Upper lobe of left lung (tissue), 6 donors: ENCODE results near the gene DUSP18. TPM values are rescaled to one million over a fixed set of nuclear protein-coding genes. Genes with fewer than 3 reads are reported as not detected.
A peak's percentile ranks its signal among the peaks of the same experiment; 100 is the strongest.

Experiments used
- ATAC-seq, 2 donors: fragments of 200-7000 bp; cut with Tn5 transposase; one replicate each; pipeline ENCODE4 v1.9.1; 2022; ENCODE audit warnings: mild to moderate bottlenecking in 2 of 2, moderate library complexity in 2 of 2; ENCODE audit not compliant: low FRiP score in 2 of 2
- DNase-seq, 2 donors: peaks; one replicate each; pipeline ENCODE4 v3.0.0-alpha.2; 2019 to 2020
- H3K27ac ChIP-seq, 4 donors: fragments of 200-600 bp; sonication (generic); one replicate each; pipeline ENCODE4 v1.5.1; 2016 to 2019
- H3K27me3 ChIP-seq, 4 donors: fragments of 200-600 bp; sonication (generic); one replicate each; pipeline ENCODE4 v1.5.1; 2017 to 2019
- H3K36me3 ChIP-seq, 4 donors: fragments of 200-600 bp; sonication (generic); one replicate each; pipeline ENCODE4 v1.5.1; 2016 to 2019
- H3K4me1 ChIP-seq, 4 donors: fragments of 200-600 bp; sonication (generic); one replicate each; pipeline ENCODE4 v1.5.1; 2018 to 2019
- H3K4me3 ChIP-seq, 4 donors: fragments of 200-600 bp; sonication (generic); one replicate each; pipeline ENCODE4 v1.5.1; 2017 to 2019; ENCODE audit warnings: mild to moderate bottlenecking in 2 of 4, moderate library complexity in 1 of 4
- H3K9me3 ChIP-seq, 4 donors: fragments of 200-600 bp; sonication (generic); one replicate each; pipeline ENCODE4 v1.5.1; 2018 to 2019
- CTCF ChIP-seq, 6 experiments: fragments of 450-650 bp in 4 of 6; fragments of 200-600 bp in 2 of 6; sonication (generic) in 2 of 6; IDR thresholded peaks; one replicate each; pipeline ENCODE4 v1.5.1; 2016 to 2019; ENCODE audit warnings: antibody characterized with exemption in 6 of 6
- EP300 ChIP-seq, 4 donors: sonication (generic); formaldehyde crosslinking; IDR thresholded peaks; one replicate each; pipeline ENCODE4 v1.5.1; 2017; ENCODE audit warnings: antibody characterized with exemption in 4 of 4, control low read depth in 2 of 4
- POLR2A ChIP-seq, 4 donors: fragments of 450-650 bp; IDR thresholded peaks; one replicate each; pipeline ENCODE4 v1.5.1; 2016 to 2017; ENCODE audit warnings: antibody characterized with exemption in 4 of 4, mild to moderate bottlenecking in 2 of 4
- POLR2AphosphoS5 ChIP-seq, 2 donors: sonication (generic); formaldehyde crosslinking; IDR thresholded peaks; one replicate each; pipeline ENCODE4 v1.5.1; 2017; ENCODE audit warnings: antibody characterized with exemption in 2 of 2
- WGBS, 2 donors: methylation state at CpG; one replicate each; pipeline ENCODE4 v1.1.5; 2017 to 2018; 5-methylcytosine and 5-hydroxymethylcytosine counted together
- total RNA-seq, 6 donors: library from RNA; depleted of rRNA in 4 of 6; stranded (reverse); fragments of >200 nt in 4 of 6; gene quantifications; one replicate each; pipeline versions ENCODE4 v1.1.0 to v1.2.1, GENCODE V29; 2016 to 2021
- donor health status: DM: no; HTN: no; CAD: no; lungs with moderate emphysema.
- donor health status: DM: no; HTN: yes; CAD: no; lungs with severe emphysema.

DUSP18 gene
- total RNA-seq, 6 donors from 2014 or later, result 13.0 to 40.9 (median 29.4) TPM

- 78 to 89% methylated on average over 3 of the region's 3 CpGs for WGBS, 2 donors
- Histone ChIP-seq H3K36me3 (peaks cover 0 to 5% (median 0%) of the 10 kb centered on the region in 4 donors), H3K27me3 (no peaks in the 10 kb centered on the region), H3K27ac (no peak overlapping the region), H3K4me3 (no peak overlapping the region), H3K9me3 (no peaks in the 10 kb centered on the region), H3K4me1 (peaks cover 0 to 5% (median 4%) of the 10 kb centered on the region in 4 donors)
- no peak for TF ChIP-seq POLR2A (IDR thresholded peaks at IDR 0.05)
- no peak for TF ChIP-seq CTCF (IDR thresholded peaks at IDR 0.05)
- TF ChIP-seq POLR2AphosphoS5 (IDR thresholded peaks at IDR 0.05), result no peak
- TF ChIP-seq EP300 (IDR thresholded peaks at IDR 0.05), result no peak
- DNase-seq (no peak), ATAC-seq (no peak)
Measured at GRCh38 chr22:30655532-30655931, 12.1 kb downstream of the DUSP18 start.

- Histone ChIP-seq H3K9me3 (no peaks in the 10 kb centered on the region), H3K4me1 (peaks cover 0 to 8% (median 7%) of the 10 kb centered on the region in 4 donors), H3K27ac (no peak overlapping the region), H3K4me3 (no peak overlapping the region), H3K36me3 (peaks cover 0 to 5% (median 0%) of the 10 kb centered on the region in 4 donors), H3K27me3 (no peaks in the 10 kb centered on the region)
- ATAC-seq (no peak), DNase-seq (peak in 1 of 2 donors; percentile 59)
- WGBS, 2 donors, result 97 to 100% methylated on average over 1 to 14 of the region's 14 CpGs
- TF ChIP-seq POLR2A (IDR thresholded peaks at IDR 0.05) (no peak), EP300 (IDR thresholded peaks at IDR 0.05) (no peak), POLR2AphosphoS5 (IDR thresholded peaks at IDR 0.05) (no peak), CTCF (IDR thresholded peaks at IDR 0.05) (no peak)
Measured at GRCh38 chr22:30654361-30654760, 13.3 kb downstream of the DUSP18 start.

GRCh38 chr22:30652852-30653251, 14.8 kb downstream of the DUSP18 start:
- DNase-seq (no peak), ATAC-seq (no peak)
- TF ChIP-seq POLR2A (IDR thresholded peaks at IDR 0.05) (no peak), EP300 (IDR thresholded peaks at IDR 0.05) (no peak), POLR2AphosphoS5 (IDR thresholded peaks at IDR 0.05) (no peak), CTCF (IDR thresholded peaks at IDR 0.05) (no peak)
- no peaks in the 10 kb centered on the region for H3K9me3 ChIP-seq
- 87 to 95% methylated on average over 2 of the region's 2 CpGs for WGBS, 2 donors
- no peak overlapping the region for H3K4me3 ChIP-seq
- H3K36me3 ChIP-seq, result peaks cover 0 to 5% (median 0%) of the 10 kb centered on the region in 4 donors
- H3K27me3 ChIP-seq, result no peaks in the 10 kb centered on the region
- H3K4me1 ChIP-seq, result peaks cover 0 to 10% (median 7%) of the 10 kb centered on the region in 4 donors
- H3K27ac ChIP-seq, result no peak overlapping the region

- DNase-seq (no peak), ATAC-seq (peak in 1 of 2 donors; percentile 9)
- H3K27ac ChIP-seq, result no peak overlapping the region
- 40 to 69% methylated on average over 3 to 5 of the region's 5 CpGs for WGBS, 2 donors
- H3K27me3 ChIP-seq, result no peaks in the 10 kb centered on the region
- peaks cover 0 to 5% (median 2%) of the 10 kb centered on the region in 4 donors for H3K36me3 ChIP-seq
- TF ChIP-seq EP300 (IDR thresholded peaks at IDR 0.05), result no peak
- TF ChIP-seq POLR2AphosphoS5 (IDR thresholded peaks at IDR 0.05), result no peak
- no peak for TF ChIP-seq POLR2A (IDR thresholded peaks at IDR 0.05)
- no peak for TF ChIP-seq CTCF (IDR thresholded peaks at IDR 0.05)
- peaks cover 0 to 10% (median 7%) of the 10 kb centered on the region in 4 donors for H3K4me1 ChIP-seq
- H3K4me3 ChIP-seq, result no peak overlapping the region
- H3K9me3 ChIP-seq, result no peaks in the 10 kb centered on the region
Measured at GRCh38 chr22:30650508-30651116, 17.1 kb downstream of the DUSP18 start.
